ENCODE measurements around the gene KIAA1614.

Gene KIAA1614

GRCh38 chr1:180908074-180908765, 4.5 kb upstream of the KIAA1614 start:
- H3K4me3 ChIP-seq (ENCODE audit: low read depth, low read length) = no peak overlapping the region

- H3K4me3 ChIP-seq (ENCODE audit: low read depth, low read length) = no peak overlapping the region
Observed at GRCh38 chr1:180909005-180909414, 3.7 kb upstream of the KIAA1614 start.

DNA sequence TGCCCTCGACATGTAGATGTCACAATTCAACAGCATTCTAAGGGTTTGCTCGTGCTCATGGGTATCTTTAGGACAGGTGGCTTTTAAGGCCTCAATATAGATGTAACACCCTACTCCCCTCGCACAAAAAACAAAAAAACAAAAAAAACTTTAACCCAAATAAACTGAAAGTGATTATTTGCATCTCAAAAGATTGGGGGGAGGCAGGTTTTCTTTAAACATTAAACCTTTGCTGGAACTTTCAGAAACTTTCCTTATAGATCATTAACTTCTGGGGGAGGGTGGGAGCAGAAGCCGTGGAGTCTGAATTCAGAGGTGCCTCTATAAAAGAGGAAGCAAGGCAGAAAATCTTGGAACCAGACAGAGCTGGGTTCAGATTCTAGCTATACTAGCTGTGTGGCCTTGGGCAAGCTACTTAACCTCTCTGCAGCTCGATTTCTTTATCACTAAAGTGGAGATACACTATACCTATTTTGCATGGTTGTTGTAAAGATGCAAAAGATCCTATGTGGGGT, 3.2 kb upstream of the KIAA1614 start:
- H3K4me3 ChIP-seq (ENCODE audit: low read depth, low read length) = no peak overlapping the region

- H3K4me3 ChIP-seq (ENCODE audit: low read depth, low read length) = peak overlapping the region; percentile 60
Observed at GRCh38 chr1:180911640-180912191, 981 bp upstream of the KIAA1614 start.

- peak overlapping the region; percentile 60 for H3K4me3 ChIP-seq (ENCODE audit: low read depth, low read length)
Observed at GRCh38 chr1:180912211-180912800, 391 bp upstream of the KIAA1614 start.

DNA sequence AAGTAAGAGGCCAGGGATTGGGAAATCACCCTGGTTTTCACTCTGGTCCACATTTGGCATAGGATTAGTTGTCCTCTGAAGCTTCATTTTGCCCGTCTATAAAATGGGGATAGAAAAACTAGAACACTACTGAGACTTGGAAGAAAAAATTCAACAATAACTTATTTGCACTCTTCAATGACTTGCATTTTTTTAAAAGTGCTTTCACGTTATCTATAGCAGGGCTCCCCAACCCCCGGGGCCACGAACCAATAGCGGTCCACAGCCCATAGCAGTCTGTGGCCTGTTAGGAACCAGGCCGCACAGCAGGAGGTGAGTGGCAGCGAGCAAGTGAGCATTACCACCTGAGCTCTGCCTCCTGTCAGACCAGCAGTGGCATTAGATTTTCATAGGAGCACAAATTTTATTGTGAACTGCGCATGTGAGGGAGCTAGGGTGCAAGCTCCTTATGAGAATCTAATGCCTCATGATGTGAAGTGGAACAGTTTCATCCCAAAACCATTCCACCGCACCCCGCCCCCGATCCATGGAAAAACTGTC, 2.8 kb downstream of the KIAA1614 start:
- no peak overlapping the region for H3K4me3 ChIP-seq (ENCODE audit: low read depth, low read length)

GRCh38 chr1:180916012-180916770, 3.5 kb downstream of the KIAA1614 start:
- no peak overlapping the region for H3K4me3 ChIP-seq (ENCODE audit: low read depth, low read length)

DNA sequence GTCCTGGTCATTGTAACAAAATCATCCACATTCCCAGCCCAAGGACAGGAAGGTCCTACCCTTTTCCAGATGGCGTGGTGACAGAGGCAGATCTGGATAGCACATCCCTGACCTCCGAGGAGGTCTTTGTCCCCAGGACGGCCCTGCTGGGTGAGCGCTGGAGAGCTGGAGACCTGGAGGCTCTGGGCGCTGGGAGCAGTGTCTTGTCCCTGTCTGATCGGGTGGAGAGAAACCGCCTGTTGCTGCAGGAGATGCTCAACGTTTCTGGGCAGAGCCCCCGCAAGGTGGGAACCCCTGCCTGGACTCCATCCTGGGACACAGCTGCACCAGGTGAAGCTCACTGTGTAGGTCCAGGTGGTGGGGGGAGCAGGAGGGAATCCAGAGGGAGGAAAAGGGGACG, 4.1 kb downstream of the KIAA1614 start:
- H3K4me3 ChIP-seq (ENCODE audit: low read depth, low read length) = no peak overlapping the region

DNA sequence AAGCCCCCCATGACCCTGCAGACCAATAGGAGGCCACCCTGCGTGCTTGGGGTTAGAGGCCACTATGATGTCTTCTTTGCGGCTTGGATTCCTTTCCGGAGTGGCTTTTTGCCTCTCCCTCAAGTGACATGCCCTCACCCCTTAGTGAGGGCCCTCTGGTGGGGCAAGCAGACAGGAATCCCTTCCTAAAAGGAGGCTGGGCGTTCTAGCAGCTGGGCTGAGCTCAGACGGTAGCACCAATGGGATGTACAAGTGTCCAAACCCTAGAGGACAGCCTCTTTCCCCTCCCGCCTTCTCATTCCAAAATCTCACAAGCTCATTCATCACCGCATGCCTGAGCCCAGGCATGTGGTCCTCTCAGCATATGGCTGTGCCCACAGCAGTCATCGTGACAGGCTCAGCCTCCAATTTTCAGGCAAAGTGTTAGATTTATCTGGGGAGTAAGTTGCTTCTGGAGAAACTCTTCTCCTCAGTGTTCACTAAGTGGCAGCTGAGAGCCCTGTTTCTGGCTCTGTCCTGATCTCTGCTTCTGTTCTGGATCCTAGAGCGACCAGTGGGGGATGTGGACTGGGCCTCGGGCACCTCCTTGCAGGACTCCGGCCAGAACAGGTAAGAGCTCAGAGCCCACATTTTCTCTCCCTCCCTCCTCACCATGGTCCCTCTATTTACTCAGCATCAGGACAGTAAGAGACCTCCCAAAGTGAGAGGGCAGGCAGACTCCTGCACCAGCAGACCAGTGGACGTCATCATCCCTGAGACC, 4.8 kb downstream of the KIAA1614 start:
- no peak overlapping the region for H3K4me3 ChIP-seq (ENCODE audit: low read depth, low read length)

DNA sequence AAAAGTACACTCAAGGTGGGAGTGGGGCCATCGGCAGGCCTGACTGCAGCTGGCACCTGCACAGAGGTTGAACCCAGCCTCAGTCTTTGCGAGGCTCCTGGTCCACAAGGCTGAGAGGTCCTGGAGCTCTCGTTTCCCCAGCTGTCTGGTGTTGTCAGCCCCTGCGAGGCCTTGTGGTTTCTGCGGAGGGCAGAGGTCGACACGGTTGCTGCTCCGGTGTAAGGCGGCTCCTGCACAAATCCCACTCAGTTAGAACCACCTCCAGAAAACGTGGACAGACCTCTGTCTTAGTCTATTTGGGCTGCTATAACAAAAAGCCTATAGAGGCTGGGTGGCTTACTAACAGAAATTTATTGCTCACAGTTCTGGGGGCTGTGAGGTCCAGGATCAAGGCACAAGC, 5.8 kb downstream of the KIAA1614 start:
- no peak overlapping the region for H3K4me3 ChIP-seq (ENCODE audit: low read depth, low read length)

DNA sequence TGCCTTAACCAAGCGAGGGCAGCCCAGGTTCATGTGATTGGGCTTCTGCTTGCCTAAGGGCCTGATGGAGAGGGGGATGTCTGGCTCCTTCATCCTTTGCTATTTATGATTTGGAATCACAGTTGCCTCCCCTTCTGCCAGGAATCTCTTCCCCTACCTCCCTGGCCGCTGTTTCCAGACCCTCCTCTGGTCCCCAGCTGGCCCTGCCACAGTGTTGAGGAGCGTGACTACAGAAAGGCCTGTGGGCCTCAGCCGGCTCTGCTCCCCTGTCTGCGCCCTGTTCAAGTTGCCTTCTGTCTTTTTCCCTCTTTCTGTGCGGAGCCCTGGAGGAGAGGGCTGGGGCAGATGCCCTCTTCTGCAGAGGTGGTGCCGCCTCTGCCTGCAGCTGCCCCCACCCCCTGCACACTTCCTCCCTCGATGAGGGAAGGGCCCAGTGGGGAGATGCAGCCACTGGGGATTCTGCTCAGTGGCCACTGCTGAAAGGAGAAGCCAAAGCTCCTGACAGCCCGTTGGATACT, 6.5 kb downstream of the KIAA1614 start:
- no peak overlapping the region for H3K4me3 ChIP-seq (ENCODE audit: low read depth, low read length)

GRCh38 chr1:180920193-180920592, 7.5 kb downstream of the KIAA1614 start:
- no peak overlapping the region for H3K4me3 ChIP-seq (ENCODE audit: low read depth, low read length)

GRCh38 chr1:180920702-180921101, 8.0 kb downstream of the KIAA1614 start:
- no peak overlapping the region for H3K4me3 ChIP-seq (ENCODE audit: low read depth, low read length)

DNA sequence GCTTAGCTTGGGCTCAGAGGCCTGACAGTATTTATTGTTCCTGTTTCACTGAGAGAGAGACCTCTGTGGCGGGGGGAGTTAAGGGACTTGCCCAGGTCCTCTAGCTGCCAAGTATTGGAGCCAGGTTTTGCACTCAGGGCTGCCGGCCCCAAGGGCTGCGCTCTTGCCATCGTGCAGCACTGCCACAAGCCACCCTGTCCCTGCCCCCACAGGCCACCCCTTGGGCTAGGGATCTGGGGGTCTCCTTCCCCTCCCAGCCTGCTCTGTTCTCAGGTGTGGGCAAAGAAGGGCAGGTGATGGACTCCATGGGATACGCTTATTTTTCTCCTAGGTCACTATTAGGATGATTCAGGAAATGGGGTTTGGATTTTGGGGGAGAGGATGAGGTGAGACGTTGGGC, 8.7 kb downstream of the KIAA1614 start:
- H3K4me3 ChIP-seq (ENCODE audit: low read depth, low read length) = no peak overlapping the region

DNA sequence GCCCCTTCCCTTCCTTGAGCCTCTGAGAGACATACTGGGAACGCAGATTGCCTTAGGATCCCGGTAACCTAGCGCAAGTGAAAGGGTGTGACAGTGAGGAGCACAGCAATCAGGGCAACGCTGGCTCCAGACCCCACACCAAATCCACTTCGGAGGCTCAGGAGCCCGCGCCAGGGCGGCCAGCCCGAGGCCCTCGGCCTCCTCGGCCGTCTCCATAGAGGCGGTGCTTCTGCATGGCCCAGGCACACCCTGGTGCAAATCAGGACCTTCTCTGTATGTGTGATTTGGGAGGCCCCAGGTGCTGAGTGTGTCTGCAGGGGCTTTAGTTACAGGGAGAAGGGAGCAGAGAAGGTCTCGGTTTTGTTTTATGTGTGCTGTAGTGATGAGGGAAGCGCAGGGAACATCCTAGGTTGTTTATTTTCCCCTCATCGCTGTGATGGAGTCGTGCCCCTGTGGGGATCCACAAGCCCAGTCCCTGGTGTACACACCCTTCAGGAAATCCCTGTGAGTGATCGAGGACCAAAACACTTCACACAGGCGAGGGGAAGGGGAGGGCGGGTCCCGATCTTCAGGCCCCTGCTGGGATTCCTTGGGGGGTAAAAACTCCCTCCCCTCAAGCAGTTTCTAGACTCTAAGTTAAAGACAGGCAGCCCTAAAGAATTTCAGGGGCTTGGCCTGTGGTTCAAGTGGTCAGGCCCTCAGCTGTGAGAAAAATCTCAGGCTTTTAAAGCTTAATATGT, 9.4 kb downstream of the KIAA1614 start:
- H3K4me3 ChIP-seq (ENCODE audit: low read depth, low read length) = no peak overlapping the region

DNA sequence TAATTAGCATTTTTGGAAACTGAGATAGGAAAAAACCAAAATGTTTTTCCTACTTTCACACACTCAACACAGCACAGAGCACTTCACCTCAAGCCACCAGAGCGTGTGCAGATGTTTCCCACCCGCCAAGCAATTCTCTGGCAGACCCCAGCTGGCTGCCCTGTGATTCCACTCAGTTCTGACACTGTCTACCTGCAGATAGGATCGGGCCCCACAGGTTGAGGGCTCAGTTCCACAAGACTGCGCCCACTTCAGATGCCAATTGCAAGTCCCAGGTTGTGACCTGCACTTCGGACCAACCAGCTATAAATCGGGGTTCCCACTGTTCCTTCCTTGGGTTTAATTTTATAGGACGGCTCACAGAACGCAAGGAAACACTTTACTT, 9.9 kb downstream of the KIAA1614 start:
- no peak overlapping the region for H3K4me3 ChIP-seq (ENCODE audit: low read depth, low read length)

DNA sequence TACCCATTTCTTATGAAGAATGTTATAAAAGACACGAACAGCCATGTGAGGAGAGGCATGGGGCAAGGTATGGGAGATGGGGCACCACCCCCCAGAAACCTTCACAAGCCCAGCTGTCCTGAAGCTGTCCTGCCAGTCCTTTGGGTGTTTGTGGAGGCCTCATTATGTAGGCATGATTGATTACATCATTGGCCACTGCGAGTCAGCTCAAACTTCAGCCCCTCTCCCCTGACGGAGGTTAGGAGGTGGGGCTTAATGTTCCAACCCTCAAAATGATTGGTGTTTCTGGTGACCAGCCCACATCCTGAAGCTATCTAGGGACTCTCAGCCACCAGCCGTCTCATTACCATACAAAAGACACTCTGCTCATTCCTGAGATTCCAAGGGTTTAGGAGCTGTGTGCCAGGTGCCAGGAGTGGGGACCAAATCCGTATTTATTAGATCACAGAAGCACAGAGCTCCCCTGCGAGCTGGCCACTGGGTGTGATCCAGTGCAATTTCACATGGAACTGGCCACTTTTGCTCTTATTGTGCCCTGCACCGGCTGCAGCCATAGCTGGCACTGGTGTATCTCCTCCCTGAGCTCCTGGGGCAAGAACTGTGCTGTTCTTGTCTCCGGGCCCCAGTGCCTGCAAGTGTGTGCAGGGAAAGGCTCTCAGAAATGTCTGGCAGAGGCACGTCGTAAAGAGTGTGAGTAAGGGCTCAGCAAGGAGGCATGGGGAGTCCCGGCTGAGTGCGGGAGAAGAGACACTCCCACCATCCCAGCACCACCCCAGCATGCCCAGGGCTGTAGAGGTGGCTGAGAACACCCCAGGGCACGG, 10.5 kb downstream of the KIAA1614 start:
- no peak overlapping the region for H3K4me3 ChIP-seq (ENCODE audit: low read depth, low read length)

DNA sequence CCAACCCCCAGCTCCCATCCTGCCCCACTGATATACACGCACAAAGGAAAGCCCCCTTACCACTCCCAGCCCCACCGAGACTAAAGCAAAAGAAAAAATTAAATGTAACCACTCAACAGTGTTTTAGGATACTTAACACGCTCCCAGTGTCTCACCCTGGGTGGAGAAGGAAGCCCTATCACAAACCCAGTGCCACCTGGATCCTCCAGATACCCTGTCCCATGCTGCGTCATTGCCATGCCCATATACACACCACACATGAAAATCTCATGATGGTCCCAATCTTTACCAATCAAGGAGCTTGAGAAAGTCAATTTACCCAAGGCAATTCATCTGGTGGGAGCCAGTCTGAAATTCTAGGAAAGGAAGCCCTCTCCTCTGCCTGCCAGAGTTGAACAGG, 11.2 kb downstream of the KIAA1614 start:
- no peak overlapping the region for H3K4me3 ChIP-seq (ENCODE audit: low read depth, low read length)

DNA sequence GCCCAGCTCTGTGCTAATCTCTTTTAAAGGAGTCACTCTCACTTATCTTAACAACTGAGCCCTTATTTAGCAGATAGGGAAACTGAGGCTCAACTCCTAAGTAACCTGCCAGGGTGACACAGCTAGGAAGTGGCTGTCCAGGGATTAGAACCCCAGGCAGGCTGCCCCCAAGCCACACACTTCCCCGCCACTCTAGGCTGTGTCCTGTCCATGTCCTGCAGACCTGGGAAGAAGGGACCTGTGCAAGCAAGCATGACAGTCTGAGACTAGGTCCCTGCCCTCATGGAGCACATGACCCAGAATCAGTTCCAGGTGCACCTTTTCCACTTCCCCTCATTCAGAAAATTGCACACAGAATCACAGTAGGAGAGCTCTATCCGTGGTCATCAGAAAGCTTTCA, 12.2 kb downstream of the KIAA1614 start:
- H3K4me3 ChIP-seq (ENCODE audit: low read depth, low read length) = no peak overlapping the region
